HepG2 (cell line): ENCODE results near the gene NLRX1. TPM values are rescaled to one million over a fixed set of nuclear protein-coding genes. Genes with fewer than 3 reads are reported as not detected.

ENCODE experiments used
- ARHGAP35 ChIP-seq: sonication (generic); formaldehyde crosslinking; IDR thresholded peaks from 2 replicates; pipeline ENCODE4 v1.9.0; 2022; ENCODE audit warnings: mild to moderate bottlenecking, inconsistent platforms, moderate library complexity, missing genetic modification reagents, borderline replicate concordance
- BATF2 ChIP-seq: sonication (generic); formaldehyde crosslinking; IDR thresholded peaks from 2 replicates; pipeline ENCODE4 v1.8.0; 2022; ENCODE audit warnings: mild to moderate bottlenecking, missing genetic modification reagents, moderate library complexity
- CREM ChIP-seq, 2 experiments: sonication (generic) in 1 of 2; formaldehyde crosslinking in 1 of 2; IDR thresholded peaks; 2 replicates each; pipeline versions ENCODE4 v1.4.0 to v1.6.1; 2016 to 2020; ENCODE audit warnings: antibody characterized with exemption in 1 of 2, mild to moderate bottlenecking in 1 of 2, missing genetic modification reagents in 1 of 2
- CTCF ChIP-seq: sonication (generic); formaldehyde crosslinking; IDR thresholded peaks from 2 replicates; pipeline ENCODE4 v1.5.0; 2020; ENCODE audit warnings: mild to moderate bottlenecking, missing genetic modification reagents, moderate library complexity
- MTERF4 ChIP-seq: sonication (generic); formaldehyde crosslinking; IDR thresholded peaks from 2 replicates; pipeline ENCODE4 v1.8.0; 2023; ENCODE audit warnings: mild to moderate bottlenecking, missing genetic modification reagents
- NCOA2 ChIP-seq: sonication (generic); formaldehyde crosslinking; IDR thresholded peaks from 2 replicates; pipeline ENCODE4 v1.8.0; 2022; ENCODE audit warnings: inconsistent platforms
- POGZ ChIP-seq: sonication (generic); formaldehyde crosslinking; IDR thresholded peaks from 2 replicates; pipeline ENCODE4 v1.4.0; 2020; ENCODE audit warnings: mild to moderate bottlenecking, missing genetic modification reagents
- RNF219 ChIP-seq: sonication (generic); formaldehyde crosslinking; IDR thresholded peaks from 2 replicates; pipeline ENCODE4 v1.5.0; 2020; ENCODE audit warnings: mild to moderate bottlenecking, missing genetic modification reagents
- SSRP1 ChIP-seq: IDR thresholded peaks from 2 replicates; pipeline ENCODE4 v1.6.1; 2016; ENCODE audit warnings: control low read depth
- TBP ChIP-seq: sonication (generic); formaldehyde crosslinking; IDR thresholded peaks from 2 replicates; pipeline ENCODE4 v1.5.0; 2020; ENCODE audit warnings: missing genetic modification reagents
- TRIM24 ChIP-seq: sonication (generic); formaldehyde crosslinking; IDR thresholded peaks from 2 replicates; pipeline ENCODE4 v1.8.0; 2022; ENCODE audit warnings: mild to moderate bottlenecking, missing genetic modification reagents
- ZBTB1 ChIP-seq: sonication (generic); formaldehyde crosslinking; IDR thresholded peaks from 2 replicates; pipeline ENCODE4 v1.4.0; 2020; ENCODE audit warnings: missing genetic modification reagents, borderline replicate concordance
- ZFP1 ChIP-seq: IDR thresholded peaks from 2 replicates; pipeline ENCODE4 v1.6.1; 2016
- ZMYM4 ChIP-seq: sonication (generic); formaldehyde crosslinking; IDR thresholded peaks from 2 replicates; pipeline ENCODE4 v1.8.1; 2023; ENCODE audit warnings: mild to moderate bottlenecking, missing genetic modification reagents
- ZNF44 ChIP-seq: sonication (generic); formaldehyde crosslinking; IDR thresholded peaks from 2 replicates; pipeline ENCODE4 v1.5.1; 2020; ENCODE audit warnings: mild to moderate bottlenecking, missing genetic modification reagents
- ZNF451 ChIP-seq: sonication (generic); formaldehyde crosslinking; IDR thresholded peaks from 2 replicates; pipeline ENCODE4 v1.5.0; 2020; ENCODE audit warnings: mild to moderate bottlenecking, missing genetic modification reagents
- ZNF547 ChIP-seq: sonication (generic); formaldehyde crosslinking; IDR thresholded peaks from 2 replicates; pipeline ENCODE4 v1.5.1; 2020; ENCODE audit warnings: mild to moderate bottlenecking, missing genetic modification reagents
- polyA plus RNA-seq, 8 experiments: library from polyadenylated mRNA; depleted of rRNA in 3 of 8; stranded (reverse) in 7 of 8; unstranded in 1 of 8; fragments of >200 nt; fragmentation: Illumina TruSeq in 4 of 8; extraction: Trizol in 4 of 8; gene quantifications; 2 replicates each; pipeline versions ENCODE4 v1.2.1 to v1.2.3, GENCODE V29; 2011 to 2016; ENCODE audit warnings: low read depth in 4 of 8, missing spikeins in 1 of 8, mixed read lengths in 1 of 8; ENCODE audit not compliant: insufficient read depth in 1 of 8
- total RNA-seq, 5 experiments: library from RNA; depleted of rRNA; stranded (reverse); fragments of >200 nt; fragmentation: Illumina TruSeq; extraction: Trizol; gene quantifications; 2 replicates each; pipeline ENCODE4 v1.2.3, GENCODE V29; 2016; ENCODE audit warnings: low read depth in 1 of 5
- TF ChIP-seq, protein P1 (sequence below): sonication (generic); formaldehyde crosslinking; IDR thresholded peaks from 2 replicates; pipeline ENCODE4 v1.4.0; 2020; ENCODE audit warnings: missing genetic modification reagents, mild to moderate bottlenecking, borderline replicate concordance
- TF ChIP-seq, protein P2 (sequence below): sonication (generic); formaldehyde crosslinking; IDR thresholded peaks from 2 replicates; pipeline ENCODE4 v1.4.0; 2020; ENCODE audit warnings: missing genetic modification reagents
- TF ChIP-seq, protein P3 (sequence below): IDR thresholded peaks from 2 replicates; pipeline ENCODE4 v1.6.1; 2016; ENCODE audit warnings: low read depth, borderline replicate concordance

Gene NLRX1
- total and polyA plus RNA-seq, 2 of the 13 experiments (the other 11 are each of a cell fraction or from before 2014, with no cell fraction given): 8.7 to 11.0 TPM

DNA sequence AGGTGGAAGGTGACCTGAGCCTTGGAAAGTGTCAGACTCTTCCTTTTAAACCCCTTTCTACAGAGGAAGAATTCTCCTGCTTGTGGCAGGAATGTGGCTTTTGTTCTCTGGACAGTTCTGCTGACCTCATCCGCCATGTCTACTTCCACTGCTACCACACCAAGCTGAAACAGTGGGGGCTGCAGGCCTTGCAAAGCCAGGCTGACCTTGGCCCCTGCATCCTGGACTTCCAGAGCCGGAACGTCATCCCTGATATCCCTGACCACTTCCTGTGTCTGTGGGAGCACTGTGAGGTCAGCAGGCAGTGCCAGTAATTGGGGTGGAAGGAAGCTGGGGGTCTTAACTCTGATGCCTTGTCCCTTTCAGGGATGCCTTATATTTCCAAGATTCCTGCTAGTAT, 37.9 kb upstream of the NLRX1 start (continued):
- TF ChIP-seq CTCF (CRISPR knock-in tag) (0 out of 2 replicates have a peak, but pooled peaks have one; percentile 15), ZFP1 (CRISPR knock-in tag) (no peak), ARHGAP35 (CRISPR knock-in tag) (no peak), RNF219 (CRISPR knock-in tag) (no peak), TRIM24 (no peak), ZNF44 (CRISPR knock-in tag) (no peak), ZNF547 (CRISPR knock-in tag) (no peak), SSRP1 (CRISPR knock-in tag) (no peak), BATF2 (CRISPR knock-in tag) (no peak), NCOA2 (CRISPR knock-in tag) (0 out of 2 replicates have a peak, but pooled peaks have one; percentile 14), TBP (CRISPR knock-in tag) (no peak), MTERF4 (CRISPR knock-in tag) (no peak), ZBTB1 (CRISPR knock-in tag) (no peak), CREM (IDR thresholded peaks at IDR 0.05) (peak; percentile 24; the same call in 1 of the 2 replicates), CREM (CRISPR knock-in tag; IDR thresholded peaks at IDR 0.05) (no peak), ZMYM4 (CRISPR knock-in tag) (0 out of 2 replicates have a peak, but pooled peaks have one; percentile 24), POGZ (CRISPR knock-in tag) (peak; percentile 33; the same call in 1 of the 2 replicates), ZNF451 (no peak)
- TF ChIP-seq, protein P1, sequence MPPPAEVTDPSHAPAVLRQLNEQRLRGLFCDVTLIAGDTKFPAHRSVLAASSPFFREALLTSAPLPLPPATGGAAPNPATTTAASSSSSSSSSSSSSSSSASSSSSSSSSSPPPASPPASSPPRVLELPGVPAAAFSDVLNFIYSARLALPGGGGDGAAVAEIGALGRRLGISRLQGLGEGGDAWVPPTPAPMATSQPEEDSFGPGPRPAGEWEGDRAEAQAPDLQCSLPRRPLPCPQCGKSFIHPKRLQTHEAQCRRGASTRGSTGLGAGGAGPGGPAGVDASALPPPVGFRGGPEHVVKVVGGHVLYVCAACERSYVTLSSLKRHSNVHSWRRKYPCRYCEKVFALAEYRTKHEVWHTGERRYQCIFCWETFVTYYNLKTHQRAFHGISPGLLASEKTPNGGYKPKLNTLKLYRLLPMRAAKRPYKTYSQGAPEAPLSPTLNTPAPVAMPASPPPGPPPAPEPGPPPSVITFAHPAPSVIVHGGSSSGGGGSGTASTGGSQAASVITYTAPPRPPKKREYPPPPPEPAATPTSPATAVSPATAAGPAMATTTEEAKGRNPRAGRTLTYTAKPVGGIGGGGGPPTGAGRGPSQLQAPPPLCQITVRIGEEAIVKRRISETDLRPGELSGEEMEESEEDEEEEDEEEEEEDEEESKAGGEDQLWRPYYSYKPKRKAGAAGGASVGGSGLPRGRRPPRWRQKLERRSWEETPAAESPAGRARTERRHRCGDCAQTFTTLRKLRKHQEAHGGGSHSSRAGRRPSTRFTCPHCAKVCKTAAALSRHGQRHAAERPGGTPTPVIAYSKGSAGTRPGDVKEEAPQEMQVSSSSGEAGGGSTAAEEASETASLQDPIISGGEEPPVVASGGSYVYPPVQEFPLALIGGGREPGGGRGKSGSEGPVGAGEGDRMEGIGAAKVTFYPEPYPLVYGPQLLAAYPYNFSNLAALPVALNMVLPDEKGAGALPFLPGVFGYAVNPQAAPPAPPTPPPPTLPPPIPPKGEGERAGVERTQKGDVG (CRISPR knock-in tag): no peak
- TF ChIP-seq, protein P2, sequence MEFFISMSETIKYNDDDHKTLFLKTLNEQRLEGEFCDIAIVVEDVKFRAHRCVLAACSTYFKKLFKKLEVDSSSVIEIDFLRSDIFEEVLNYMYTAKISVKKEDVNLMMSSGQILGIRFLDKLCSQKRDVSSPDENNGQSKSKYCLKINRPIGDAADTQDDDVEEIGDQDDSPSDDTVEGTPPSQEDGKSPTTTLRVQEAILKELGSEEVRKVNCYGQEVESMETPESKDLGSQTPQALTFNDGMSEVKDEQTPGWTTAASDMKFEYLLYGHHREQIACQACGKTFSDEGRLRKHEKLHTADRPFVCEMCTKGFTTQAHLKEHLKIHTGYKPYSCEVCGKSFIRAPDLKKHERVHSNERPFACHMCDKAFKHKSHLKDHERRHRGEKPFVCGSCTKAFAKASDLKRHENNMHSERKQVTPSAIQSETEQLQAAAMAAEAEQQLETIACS (CRISPR knock-in tag): no peak
- TF ChIP-seq, protein P3, sequence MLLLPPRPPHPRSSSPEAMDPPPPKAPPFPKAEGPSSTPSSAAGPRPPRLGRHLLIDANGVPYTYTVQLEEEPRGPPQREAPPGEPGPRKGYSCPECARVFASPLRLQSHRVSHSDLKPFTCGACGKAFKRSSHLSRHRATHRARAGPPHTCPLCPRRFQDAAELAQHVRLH (CRISPR knock-in tag): no peak
